Uterus (tissue), 2 donors: ENCODE data around the gene PRDM2.

Experiments used
- CTCF ChIP-seq, 4 experiments: fragments of 200-600 bp in 2 of 4; fragments of 450-650 bp in 2 of 4; sonication (generic) in 2 of 4; IDR thresholded peaks; one replicate each; pipeline ENCODE4 v1.5.1; 2016 to 2019; ENCODE audit warnings: antibody characterized with exemption in 4 of 4, mild to moderate bottlenecking in 2 of 4, moderate library complexity in 1 of 4
- POLR2A ChIP-seq, 2 donors: fragments of 450-650 bp; IDR thresholded peaks; one replicate each; pipeline ENCODE4 v1.6.1; 2016; ENCODE audit warnings: antibody characterized with exemption in 2 of 2, mild to moderate bottlenecking in 1 of 2, moderate library complexity in 1 of 2

GRCh38 chr1:13805431-13805830 is 105.4 kb downstream of the PRDM2 start:
- TF ChIP-seq POLR2A (IDR thresholded peaks at IDR 0.05) (no peak), CTCF (IDR thresholded peaks at IDR 0.05) (no peak)
